ENCODE data around the gene ZNF222. TPM values are rescaled to one million over a fixed set of nuclear protein-coding genes. Genes with fewer than 3 reads are reported as not detected.

Gene ZNF222
- total RNA-seq (1 to 10 TPM; 4.1 to 4.4 TPM), polyA plus RNA-seq (1 to 10 TPM; 3.9 to 5.4 TPM)
- long read RNA-seq, donor 1, transcript ZNF222-202 (4 exons, 1,595 nt): major isoform, 5 of 8 reads
- long read RNA-seq, donor 1, partial matches to known transcripts: 0 of 8 reads
- long read RNA-seq, donor 1, other reads (novel, unspliced or antisense): 3 of 8 reads
- long read RNA-seq, donor 2, partial matches to known transcripts: 1 of 1 reads
- long read RNA-seq, donor 2, other reads (novel, unspliced or antisense): 0 of 1 reads

- H3K27me3 ChIP-seq (ENCODE audit: control insufficient read depth in 1 of 2, insufficient read depth in 2 of 2, low read length in 1 of 2): no peaks in the 10 kb centered on the region
- peak; percentile 92 for ATAC-seq (ENCODE audit: low FRiP score)
- peak; percentile 92 to 93 for DNase-seq
- peak within 1 kb of the TSS; percentile 92 for H3K4me3 ChIP-seq (ENCODE audit: low read length in 2 of 2)
- WGBS, 2 donors: 1% methylated on average over 36 to 37 of the region's 37 CpGs
- H3K9me3 ChIP-seq (ENCODE audit: control insufficient read depth, low read length): peaks cover 11% of the 10 kb centered on the region
- intact Hi-C loops (cut with DNase I): loop anchor here in 1 of 2 donors (2.0 kb wide), 1 partner anchor 25 kb away; no protein-coding TSS in a partner anchor
- H3K27ac ChIP-seq (ENCODE audit: low read depth in 1 of 2, low read length in 2 of 2): peak within 1 kb of the TSS in 1 of 2 donors; percentile 26
- no peaks in the 10 kb centered on the region for H3K4me1 ChIP-seq (ENCODE audit: control insufficient read depth in 1 of 2, insufficient read depth in 2 of 2, low read length in 2 of 2)
- H3K36me3 ChIP-seq (ENCODE audit: control insufficient read depth in 1 of 2, insufficient read depth in 2 of 2, low read length in 1 of 2): peaks cover 14 to 20% of the 10 kb centered on the region in 2 donors
Measured at GRCh38 chr19:44025217-44025936, at the start of gene ZNF222. Gene ZNF222, plus strand, starts transcription at chr19:44025379. Its CDS starts 58 bp downstream, at chr19:44025437.

- no peak overlapping the region for H3K27ac ChIP-seq (ENCODE audit: low read depth in 1 of 2, low read length in 2 of 2)
- no peak for DNase-seq
- no peak for ATAC-seq (ENCODE audit: low FRiP score)
- no peak overlapping the region for H3K4me3 ChIP-seq (ENCODE audit: low read length in 2 of 2)
- H3K36me3 ChIP-seq (ENCODE audit: control insufficient read depth in 1 of 2, insufficient read depth in 2 of 2, low read length in 1 of 2): no peaks in the 10 kb centered on the region
- 93 to 97% methylated on average over 1 of the region's 1 CpG for WGBS, 2 donors
- H3K4me1 ChIP-seq (ENCODE audit: control insufficient read depth in 1 of 2, insufficient read depth in 2 of 2, low read length in 2 of 2): no peaks in the 10 kb centered on the region
- intact Hi-C loops (cut with DNase I): no loop called here
- H3K9me3 ChIP-seq (ENCODE audit: control insufficient read depth, low read length): peaks cover 8% of the 10 kb centered on the region
- no peaks in the 10 kb centered on the region for H3K27me3 ChIP-seq (ENCODE audit: control insufficient read depth in 1 of 2, insufficient read depth in 2 of 2, low read length in 1 of 2)
Measured at GRCh38 chr19:43976732-43977131, 48.4 kb upstream of the ZNF222 start.

DNA sequence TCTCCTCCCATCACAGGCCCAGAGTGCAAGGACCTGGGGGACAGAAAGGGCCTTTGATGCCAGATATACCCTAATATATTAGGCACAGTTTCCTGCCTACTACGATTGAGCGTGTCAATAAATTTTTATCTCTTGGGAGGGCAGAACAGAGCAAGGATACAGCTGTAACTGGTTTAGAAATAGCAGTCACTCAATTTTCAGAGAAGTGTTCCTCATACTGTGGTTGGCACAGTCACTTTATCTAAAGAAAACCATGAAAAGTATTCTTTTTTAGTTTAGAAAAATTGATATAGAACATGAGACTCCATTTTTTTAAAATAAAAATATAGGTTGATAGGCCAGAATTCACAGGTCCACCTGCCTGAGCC lies 41.7 kb upstream of the ZNF222 start:
- ATAC-seq (ENCODE audit: low FRiP score): no peak
- WGBS, 2 donors: 74 to 79% methylated on average over 2 of the region's 2 CpGs
- Histone ChIP-seq H3K36me3 (ENCODE audit: control insufficient read depth in 1 of 2, insufficient read depth in 2 of 2, low read length in 1 of 2) (peaks cover 0 to 2% of the 10 kb centered on the region in 2 donors), H3K4me3 (ENCODE audit: low read length in 2 of 2) (peak overlapping the region in 1 of 2 donors; percentile 9), H3K4me1 (ENCODE audit: control insufficient read depth in 1 of 2, insufficient read depth in 2 of 2, low read length in 2 of 2) (no peaks in the 10 kb centered on the region), H3K9me3 (ENCODE audit: control insufficient read depth, low read length) (peaks cover 3% of the 10 kb centered on the region), H3K27ac (ENCODE audit: low read depth in 1 of 2, low read length in 2 of 2) (no peak overlapping the region), H3K27me3 (ENCODE audit: control insufficient read depth in 1 of 2, insufficient read depth in 2 of 2, low read length in 1 of 2) (no peaks in the 10 kb centered on the region)
- intact Hi-C loops (cut with DNase I): no loop called here
- DNase-seq: no peak

DNA sequence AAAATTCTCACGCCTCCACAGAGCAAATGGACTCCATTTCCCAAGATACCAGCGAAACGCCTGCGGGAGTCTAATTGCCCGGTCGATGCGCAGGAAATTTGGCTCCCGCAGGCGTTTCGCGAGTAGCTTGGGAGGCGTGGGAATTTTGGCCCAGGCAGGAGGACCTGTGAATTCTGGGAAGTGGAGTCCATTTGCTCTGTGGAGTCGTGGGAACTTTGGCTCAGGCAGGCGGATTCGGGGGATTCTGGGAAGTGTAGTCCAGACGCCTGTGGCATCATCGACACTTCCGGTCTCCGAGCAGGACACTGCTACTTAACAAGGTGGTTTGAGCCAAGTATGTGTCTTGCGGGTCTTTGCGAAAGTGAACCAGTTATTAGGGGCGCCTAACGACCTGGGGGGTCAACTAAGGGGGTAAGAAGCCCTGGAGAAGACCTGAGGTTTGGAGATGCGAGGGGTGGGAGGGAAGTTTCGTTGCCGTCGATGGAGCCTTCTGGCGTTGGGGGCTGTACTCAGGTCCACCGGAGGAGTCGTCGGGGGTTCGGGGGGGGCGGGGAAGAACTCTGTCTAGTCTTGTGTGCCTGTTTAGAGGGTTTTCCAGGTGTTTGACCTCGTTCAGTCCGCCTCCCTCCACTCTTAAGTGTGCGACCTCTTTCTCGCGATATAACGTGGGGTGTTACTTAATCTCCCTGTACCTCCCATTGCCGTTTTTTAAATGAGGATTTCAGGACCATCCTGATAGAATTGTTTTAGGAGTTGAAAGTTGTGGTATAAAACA lies 41.1 kb upstream of the ZNF222 start, which contains the start of gene ZNF155:
Gene ZNF155, plus strand, starts transcription at position 277 of the 775 bp plus-strand sequence. CDS start 4,356 bp downstream, outside the sequence.
- no peaks in the 10 kb centered on the region for H3K4me1 ChIP-seq (ENCODE audit: control insufficient read depth in 1 of 2, insufficient read depth in 2 of 2, low read length in 2 of 2)
- H3K36me3 ChIP-seq (ENCODE audit: control insufficient read depth in 1 of 2, insufficient read depth in 2 of 2, low read length in 1 of 2): peaks cover 2% of the 10 kb centered on the region in 2 donors
- 1% methylated on average over 40 of the region's 40 CpGs for WGBS, 2 donors
- ATAC-seq (ENCODE audit: low FRiP score) (peak; percentile 98), DNase-seq (peak; percentile 93 to 94)
- peaks cover 3% of the 10 kb centered on the region for H3K9me3 ChIP-seq (ENCODE audit: control insufficient read depth, low read length)
- H3K4me3 ChIP-seq (ENCODE audit: low read length in 2 of 2): peak within 1 kb of the TSS; percentile 59 to 97
- H3K27me3 ChIP-seq (ENCODE audit: control insufficient read depth in 1 of 2, insufficient read depth in 2 of 2, low read length in 1 of 2): no peaks in the 10 kb centered on the region
- peak within 1 kb of the TSS in 1 of 2 donors; percentile 73 for H3K27ac ChIP-seq (ENCODE audit: low read depth in 1 of 2, low read length in 2 of 2)
- intact Hi-C loops (cut with DNase I): no loop called here

DNA sequence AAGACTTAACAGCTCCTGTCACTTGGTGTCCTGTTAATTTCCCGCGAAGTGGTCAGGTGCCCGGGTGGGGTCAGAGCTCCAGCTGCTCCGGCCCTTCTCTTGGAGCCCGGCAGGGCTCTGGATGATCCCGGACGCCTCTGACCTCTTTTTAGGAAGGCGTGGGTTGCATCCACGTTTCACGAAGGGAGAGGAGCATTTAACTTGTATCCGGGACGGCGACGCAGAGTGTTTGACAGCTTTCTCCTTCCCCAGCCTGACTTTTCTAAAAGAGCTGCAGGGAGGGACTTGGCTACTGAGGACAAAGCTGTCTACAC lies 40.5 kb upstream of the ZNF222 start:
- 1 to 2% methylated on average over 14 of the region's 14 CpGs for WGBS, 2 donors
- ATAC-seq (ENCODE audit: low FRiP score) (peak; percentile 39), DNase-seq (no peak)
- Histone ChIP-seq H3K27ac (ENCODE audit: low read depth in 1 of 2, low read length in 2 of 2) (no peak overlapping the region), H3K4me1 (ENCODE audit: control insufficient read depth in 1 of 2, insufficient read depth in 2 of 2, low read length in 2 of 2) (no peaks in the 10 kb centered on the region), H3K4me3 (ENCODE audit: low read length in 2 of 2) (peak overlapping the region; percentile 59 to 97), H3K27me3 (ENCODE audit: control insufficient read depth in 1 of 2, insufficient read depth in 2 of 2, low read length in 1 of 2) (no peaks in the 10 kb centered on the region), H3K36me3 (ENCODE audit: control insufficient read depth in 1 of 2, insufficient read depth in 2 of 2, low read length in 1 of 2) (peaks cover 4% of the 10 kb centered on the region in 2 donors), H3K9me3 (ENCODE audit: control insufficient read depth, low read length) (peaks cover 3% of the 10 kb centered on the region)
- intact Hi-C loops (cut with DNase I): no loop called here

- intact Hi-C loops (cut with DNase I): no loop called here
- ATAC-seq (ENCODE audit: low FRiP score): no peak
- H3K9me3 ChIP-seq (ENCODE audit: control insufficient read depth, low read length): peaks cover 8% of the 10 kb centered on the region
Measured at GRCh38 chr19:43997631-43998290, 27.4 kb upstream of the ZNF222 start.

GRCh38 chr19:44002212-44002565 lies 23.0 kb upstream of the ZNF222 start:
- peaks cover 0 to 3% of the 10 kb centered on the region in 2 donors for H3K36me3 ChIP-seq (ENCODE audit: control insufficient read depth in 1 of 2, insufficient read depth in 2 of 2, low read length in 1 of 2)
- WGBS, 2 donors: 9 to 10% methylated on average over 8 of the region's 8 CpGs
- ATAC-seq (ENCODE audit: low FRiP score): peak; percentile 3
- intact Hi-C loops (cut with DNase I): loop anchor here (5.0 kb wide), 2 partner anchors 50 to 110 kb away; partner anchors contain the start of genes ZNF223 (in 1 of the 2) and ZNF225 (in 1 of the 2)
- H3K4me1 ChIP-seq (ENCODE audit: control insufficient read depth in 1 of 2, insufficient read depth in 2 of 2, low read length in 2 of 2): peaks cover 0 to 3% of the 10 kb centered on the region in 2 donors
- peak overlapping the region; percentile 23 to 86 for H3K4me3 ChIP-seq (ENCODE audit: low read length in 2 of 2)
- no peaks in the 10 kb centered on the region for H3K27me3 ChIP-seq (ENCODE audit: control insufficient read depth in 1 of 2, insufficient read depth in 2 of 2, low read length in 1 of 2)
- peaks cover 6% of the 10 kb centered on the region for H3K9me3 ChIP-seq (ENCODE audit: control insufficient read depth, low read length)
- DNase-seq: no peak
- no peak overlapping the region for H3K27ac ChIP-seq (ENCODE audit: low read depth in 1 of 2, low read length in 2 of 2)

More at GRCh38 chr19:43997631-43998290, 27.4 kb upstream of the ZNF222 start:
- H3K4me3 ChIP-seq (ENCODE audit: low read length in 2 of 2): no peak overlapping the region
- H3K27ac ChIP-seq (ENCODE audit: low read depth in 1 of 2, low read length in 2 of 2): no peak overlapping the region
- DNase-seq: no peak
- no peaks in the 10 kb centered on the region for H3K4me1 ChIP-seq (ENCODE audit: control insufficient read depth in 1 of 2, insufficient read depth in 2 of 2, low read length in 2 of 2)
- H3K27me3 ChIP-seq (ENCODE audit: control insufficient read depth in 1 of 2, insufficient read depth in 2 of 2, low read length in 1 of 2): no peaks in the 10 kb centered on the region
- 88 to 91% methylated on average over 10 of the region's 10 CpGs for WGBS, 2 donors
- H3K36me3 ChIP-seq (ENCODE audit: control insufficient read depth in 1 of 2, insufficient read depth in 2 of 2, low read length in 1 of 2): peaks cover 10 to 15% of the 10 kb centered on the region in 2 donors

Data from aorta (tissue), 5 donors.